ENCODE measurements around the gene CAVIN3.

Gene CAVIN3

DNA sequence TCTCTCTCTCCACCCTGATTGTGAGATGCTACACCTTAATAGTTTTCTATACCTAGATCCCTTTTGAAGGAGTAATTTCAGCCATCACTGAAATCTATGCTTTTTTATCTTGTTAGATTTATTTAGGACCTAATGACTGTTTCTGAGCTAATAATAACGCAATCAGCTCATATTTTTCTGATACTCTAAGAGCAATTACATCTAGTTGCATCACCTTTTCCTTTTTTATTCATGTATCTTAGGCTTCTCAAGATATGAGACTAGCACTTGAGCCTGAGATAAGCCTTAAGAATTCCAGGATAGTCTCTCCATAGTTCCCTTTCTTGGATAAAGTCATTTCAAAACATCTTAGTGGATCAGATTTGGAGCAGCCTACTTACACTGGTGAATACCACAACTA is 25.1 kb upstream of the CAVIN3 start:
- no peak overlapping the region for H3K27ac ChIP-seq
- no peak overlapping the region for H3K4me3 ChIP-seq (IDR thresholded peaks at IDR 0.05; ENCODE audit: insufficient read depth, low read depth, low read length)
- H3K4me2 ChIP-seq, result no peak overlapping the region
- H3K4me1 ChIP-seq (ENCODE audit: low read depth, poor library complexity, severe bottlenecking), result no peaks in the 10 kb centered on the region
- no peaks in the 10 kb centered on the region for H3K27me3 ChIP-seq (ENCODE audit: insufficient read depth, low read depth)
- H3K79me2 ChIP-seq (ENCODE audit: insufficient read depth, low read depth), result no peaks in the 10 kb centered on the region
- no peak overlapping the region for H2AFZ ChIP-seq (ENCODE audit: low read depth)
- TF ChIP-seq, protein P1, sequence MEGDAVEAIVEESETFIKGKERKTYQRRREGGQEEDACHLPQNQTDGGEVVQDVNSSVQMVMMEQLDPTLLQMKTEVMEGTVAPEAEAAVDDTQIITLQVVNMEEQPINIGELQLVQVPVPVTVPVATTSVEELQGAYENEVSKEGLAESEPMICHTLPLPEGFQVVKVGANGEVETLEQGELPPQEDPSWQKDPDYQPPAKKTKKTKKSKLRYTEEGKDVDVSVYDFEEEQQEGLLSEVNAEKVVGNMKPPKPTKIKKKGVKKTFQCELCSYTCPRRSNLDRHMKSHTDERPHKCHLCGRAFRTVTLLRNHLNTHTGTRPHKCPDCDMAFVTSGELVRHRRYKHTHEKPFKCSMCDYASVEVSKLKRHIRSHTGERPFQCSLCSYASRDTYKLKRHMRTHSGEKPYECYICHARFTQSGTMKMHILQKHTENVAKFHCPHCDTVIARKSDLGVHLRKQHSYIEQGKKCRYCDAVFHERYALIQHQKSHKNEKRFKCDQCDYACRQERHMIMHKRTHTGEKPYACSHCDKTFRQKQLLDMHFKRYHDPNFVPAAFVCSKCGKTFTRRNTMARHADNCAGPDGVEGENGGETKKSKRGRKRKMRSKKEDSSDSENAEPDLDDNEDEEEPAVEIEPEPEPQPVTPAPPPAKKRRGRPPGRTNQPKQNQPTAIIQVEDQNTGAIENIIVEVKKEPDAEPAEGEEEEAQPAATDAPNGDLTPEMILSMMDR (conservative IDR thresholded peaks at IDR 0.05; ENCODE audit: low read depth, low read length), result no peak
- H4K20me1 ChIP-seq (ENCODE audit: insufficient read depth), result no peaks in the 10 kb centered on the region
- H3K36me3 ChIP-seq (ENCODE audit: insufficient read depth), result no peaks in the 10 kb centered on the region
- H3K9ac ChIP-seq, result no peak overlapping the region

DNA sequence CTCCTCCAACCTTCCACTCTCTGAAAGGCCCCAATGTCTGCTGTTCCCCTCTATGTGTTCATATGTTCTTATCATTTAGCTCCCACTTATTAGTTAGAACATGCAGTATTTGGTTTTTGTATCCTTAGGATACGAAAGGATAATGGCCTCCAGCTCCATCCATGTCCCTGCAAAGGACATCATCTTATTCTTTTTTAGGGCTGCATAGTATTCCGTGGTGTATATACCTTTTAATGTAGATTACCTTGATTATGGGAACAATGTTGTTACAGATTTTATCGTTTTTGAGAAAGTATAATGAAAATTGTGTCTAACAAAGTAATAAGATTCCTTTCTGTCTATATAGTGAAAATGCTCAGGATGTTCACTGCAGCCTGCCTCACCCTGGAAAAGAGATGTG is 16.0 kb upstream of the CAVIN3 start:
- Histone ChIP-seq H3K9ac (no peak overlapping the region), H4K20me1 (ENCODE audit: insufficient read depth) (no peaks in the 10 kb centered on the region), H3K4me3 (IDR thresholded peaks at IDR 0.05; ENCODE audit: insufficient read depth, low read depth, low read length) (no peak overlapping the region), H3K27me3 (ENCODE audit: insufficient read depth, low read depth) (no peaks in the 10 kb centered on the region), H3K36me3 (ENCODE audit: insufficient read depth) (no peaks in the 10 kb centered on the region), H3K79me2 (ENCODE audit: insufficient read depth, low read depth) (no peaks in the 10 kb centered on the region), H3K27ac (no peak overlapping the region), H3K4me2 (no peak overlapping the region), H3K4me1 (ENCODE audit: low read depth, poor library complexity, severe bottlenecking) (no peaks in the 10 kb centered on the region), H2AFZ (ENCODE audit: low read depth) (no peak overlapping the region; the same call in 1 of the 2 replicates)
- TF ChIP-seq, protein P1 (conservative IDR thresholded peaks at IDR 0.05; ENCODE audit: low read depth, low read length), result no peak

- Histone ChIP-seq H3K36me3 (ENCODE audit: insufficient read depth) (no peaks in the 10 kb centered on the region), H3K27me3 (ENCODE audit: insufficient read depth, low read depth) (no peaks in the 10 kb centered on the region), H3K27ac (no peak overlapping the region), H3K9ac (no peak overlapping the region), H2AFZ (ENCODE audit: low read depth) (no peak overlapping the region), H3K4me1 (ENCODE audit: low read depth, poor library complexity, severe bottlenecking) (no peaks in the 10 kb centered on the region), H3K79me2 (ENCODE audit: insufficient read depth, low read depth) (no peaks in the 10 kb centered on the region), H3K4me2 (no peak overlapping the region), H4K20me1 (ENCODE audit: insufficient read depth) (no peaks in the 10 kb centered on the region), H3K4me3 (IDR thresholded peaks at IDR 0.05; ENCODE audit: insufficient read depth, low read depth, low read length) (no peak overlapping the region)
- TF ChIP-seq, protein P1 (conservative IDR thresholded peaks at IDR 0.05; ENCODE audit: low read depth, low read length), result no peak
Observed at GRCh38 chr11:6334806-6335205, 14.5 kb upstream of the CAVIN3 start.

DNA sequence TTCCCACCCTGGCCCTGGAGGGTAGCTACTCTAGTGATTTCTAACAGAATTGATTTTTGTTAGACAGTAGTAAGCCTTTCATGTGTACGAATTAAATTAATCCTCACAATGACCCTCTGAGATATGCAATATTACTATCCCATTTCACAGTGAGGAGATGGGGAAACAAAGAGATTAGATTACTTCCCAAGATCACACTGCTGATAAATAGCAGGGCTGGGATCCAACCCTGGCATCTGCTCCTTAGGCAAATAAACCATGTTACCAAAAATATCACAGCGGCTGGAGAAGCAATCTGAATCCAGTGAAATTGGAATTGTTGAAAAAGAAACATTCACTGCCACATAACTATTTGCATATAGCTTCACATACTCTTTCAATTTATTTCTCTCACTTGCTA is 12.8 kb upstream of the CAVIN3 start:
- no peaks in the 10 kb centered on the region for H3K4me1 ChIP-seq (ENCODE audit: low read depth, poor library complexity, severe bottlenecking)
- TF ChIP-seq, protein P1 (conservative IDR thresholded peaks at IDR 0.05; ENCODE audit: low read depth, low read length), result no peak
- H3K79me2 ChIP-seq (ENCODE audit: insufficient read depth, low read depth), result no peaks in the 10 kb centered on the region
- no peak overlapping the region for H2AFZ ChIP-seq (ENCODE audit: low read depth)
- H3K27me3 ChIP-seq (ENCODE audit: insufficient read depth, low read depth), result no peaks in the 10 kb centered on the region
- H3K9ac ChIP-seq, result no peak overlapping the region
- H3K36me3 ChIP-seq (ENCODE audit: insufficient read depth), result no peaks in the 10 kb centered on the region
- H4K20me1 ChIP-seq (ENCODE audit: insufficient read depth), result no peaks in the 10 kb centered on the region
- no peak overlapping the region for H3K4me3 ChIP-seq (IDR thresholded peaks at IDR 0.05; ENCODE audit: insufficient read depth, low read depth, low read length)
- no peak overlapping the region for H3K4me2 ChIP-seq
- H3K27ac ChIP-seq, result no peak overlapping the region
